HepG2 (cell line): Measurements from ENCODE around the gene ZFP36. TPM values are rescaled to one million over a fixed set of nuclear protein-coding genes. Genes with fewer than 3 reads are reported as not detected.

Source experiments
- CHD2 ChIP-seq: IDR thresholded peaks from 2 replicates; pipeline ENCODE4 v1.6.1; 2011; ENCODE audit warnings: low read depth, low read length, improper control_type of control experiment
- FOSL2 ChIP-seq: sonication (generic); formaldehyde crosslinking; IDR thresholded peaks from 2 replicates; pipeline ENCODE4 v1.4.0; 2020; ENCODE audit warnings: missing genetic modification reagents
- KAT8 ChIP-seq: IDR thresholded peaks from 2 replicates; pipeline ENCODE4 v1.6.1; 2016; ENCODE audit warnings: missing genetic modification reagents, missing compliant biosample characterization
- PCBP1 ChIP-seq: fragments of 200-400 bp; formaldehyde crosslinking; IDR thresholded peaks from 2 replicates; pipeline ENCODE4 v1.6.1; 2017; ENCODE audit warnings: mild to moderate bottlenecking, low read depth, low read length, borderline replicate concordance
- PITX1 ChIP-seq: sonication (generic); formaldehyde crosslinking; IDR thresholded peaks from 2 replicates; pipeline ENCODE4 v1.5.1; 2020; ENCODE audit warnings: mild to moderate bottlenecking, missing genetic modification reagents
- SIX4 ChIP-seq: sonication (generic); formaldehyde crosslinking; IDR thresholded peaks from 2 replicates; pipeline ENCODE4 v1.4.0; 2020; ENCODE audit warnings: missing genetic modification reagents
- SOX5 ChIP-seq: IDR thresholded peaks from 2 replicates; pipeline ENCODE4 v1.6.1; 2016; ENCODE audit warnings: borderline replicate concordance
- THYN1 ChIP-seq: sonication (generic); formaldehyde crosslinking; IDR thresholded peaks from 2 replicates; pipeline ENCODE4 v1.8.1; 2023; ENCODE audit warnings: low read depth, mild to moderate bottlenecking, moderate library complexity, missing genetic modification reagents, borderline replicate concordance
- USF2 ChIP-seq, 2 experiments: sonication (generic) in 1 of 2; formaldehyde crosslinking in 1 of 2; IDR thresholded peaks; 2 replicates each; pipeline versions ENCODE4 v1.5.1 to v1.6.1; 2011 to 2020; ENCODE audit warnings: borderline replicate concordance in 1 of 2, low read depth in 1 of 2, low read length in 1 of 2, mild to moderate bottlenecking in 1 of 2, missing genetic modification reagents in 1 of 2, moderate library complexity in 1 of 2
- WIZ ChIP-seq: sonication (generic); formaldehyde crosslinking; IDR thresholded peaks from 2 replicates; pipeline ENCODE4 v1.5.1; 2020; ENCODE audit warnings: mild to moderate bottlenecking, missing genetic modification reagents
- ZC3H4 ChIP-seq: sonication (generic); formaldehyde crosslinking; IDR thresholded peaks from 2 replicates; pipeline ENCODE4 v1.4.0; 2020; ENCODE audit warnings: missing genetic modification reagents, borderline replicate concordance
- ZMYM2 ChIP-seq: sonication (generic); formaldehyde crosslinking; IDR thresholded peaks from 2 replicates; pipeline ENCODE4 v1.8.0; 2022; ENCODE audit warnings: mild to moderate bottlenecking, missing genetic modification reagents
- ZNF225 ChIP-seq: sonication (generic); formaldehyde crosslinking; IDR thresholded peaks from 2 replicates; pipeline ENCODE4 v1.4.0; 2020; ENCODE audit warnings: mild to moderate bottlenecking, missing genetic modification reagents
- ZNF589 ChIP-seq: sonication (generic); formaldehyde crosslinking; conservative IDR thresholded peaks from 2 replicates; pipeline ENCODE4 v1.8.0; 2022; ENCODE audit warnings: mild to moderate bottlenecking, moderate library complexity, missing genetic modification reagents
- ZNF790 ChIP-seq: sonication (generic); formaldehyde crosslinking; IDR thresholded peaks from 2 replicates; pipeline ENCODE4 v1.8.0; 2022; ENCODE audit warnings: missing genetic modification reagents, mild to moderate bottlenecking, borderline replicate concordance
- polyA plus RNA-seq, 8 experiments: library from polyadenylated mRNA; depleted of rRNA in 3 of 8; stranded (reverse) in 7 of 8; unstranded in 1 of 8; fragments of >200 nt; fragmentation: Illumina TruSeq in 4 of 8; extraction: Trizol in 4 of 8; gene quantifications; 2 replicates each; pipeline versions ENCODE4 v1.2.1 to v1.2.3, GENCODE V29; 2011 to 2016; ENCODE audit warnings: low read depth in 4 of 8, missing spikeins in 1 of 8, mixed read lengths in 1 of 8; ENCODE audit not compliant: insufficient read depth in 1 of 8
- total RNA-seq, 5 experiments: library from RNA; depleted of rRNA; stranded (reverse); fragments of >200 nt; fragmentation: Illumina TruSeq; extraction: Trizol; gene quantifications; 2 replicates each; pipeline ENCODE4 v1.2.3, GENCODE V29; 2016; ENCODE audit warnings: low read depth in 1 of 5
- TF ChIP-seq, protein P1 (sequence below): IDR thresholded peaks from 2 replicates; pipeline ENCODE4 v1.6.1; 2016; ENCODE audit warnings: mild to moderate bottlenecking
- TF ChIP-seq, protein P2 (sequence below): sonication (generic); formaldehyde crosslinking; IDR thresholded peaks from 2 replicates; pipeline ENCODE4 v1.4.0; 2020; ENCODE audit warnings: missing genetic modification reagents, mild to moderate bottlenecking, borderline replicate concordance
- TF ChIP-seq, protein P3 (sequence below): sonication (generic); formaldehyde crosslinking; IDR thresholded peaks from 2 replicates; pipeline ENCODE4 v1.9.0; 2021; ENCODE audit warnings: missing genetic modification reagents, borderline replicate concordance
- TF ChIP-seq, protein P4 (sequence below): IDR thresholded peaks from 2 replicates; pipeline ENCODE4 v1.6.1; 2016; ENCODE audit warnings: missing biosample characterization, missing genetic modification reagents, low read depth

ZFP36 gene
- total and polyA plus RNA-seq, 2 of the 13 experiments (the other 11 are each of a cell fraction or from before 2014, with no cell fraction given), result 1.4 to 1.7 TPM

DNA sequence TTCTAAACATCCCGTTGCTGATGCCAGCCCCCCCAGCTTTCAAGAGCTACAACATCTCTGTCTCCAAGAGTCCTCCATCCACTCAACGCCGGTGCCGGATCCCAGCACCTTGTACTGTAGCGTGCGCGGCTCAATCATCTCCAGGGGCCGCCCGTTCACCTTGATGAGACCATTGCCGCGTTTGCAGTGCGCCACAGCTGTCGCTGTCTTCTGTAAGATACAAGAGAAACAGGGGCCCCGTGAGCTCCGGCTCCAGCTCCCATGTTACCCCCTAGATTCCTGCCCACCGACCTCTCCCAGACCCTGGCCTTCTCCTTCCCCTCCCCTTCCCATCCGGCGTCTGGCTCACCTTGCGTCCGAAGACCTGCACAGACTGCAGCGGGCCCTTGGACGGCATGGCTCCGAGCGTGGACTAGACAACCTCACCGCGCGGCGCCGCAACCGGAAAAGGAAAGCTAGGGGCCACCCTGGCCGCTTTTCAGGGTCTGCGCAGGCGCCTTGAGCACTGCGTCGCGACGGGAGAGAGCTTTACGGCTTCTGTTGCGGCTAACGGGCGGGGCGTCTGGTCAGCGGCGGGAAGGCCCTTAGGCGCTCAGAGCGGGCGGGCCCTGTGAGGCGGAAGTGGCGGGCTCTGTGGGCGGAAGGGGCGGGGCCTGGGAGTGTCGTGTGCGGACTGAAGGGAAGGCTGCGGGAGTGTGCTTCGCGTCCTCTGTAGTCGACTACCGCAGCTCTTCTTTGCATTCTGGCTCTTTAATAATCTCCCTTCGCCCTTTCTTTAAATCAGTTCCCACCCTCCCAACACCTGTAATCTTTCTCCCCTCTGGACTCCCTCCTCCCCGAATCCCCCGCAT, 29.1 kb downstream of the ZFP36 start, which contains the start of gene RPS16 (continued):
- TF ChIP-seq, protein P1, sequence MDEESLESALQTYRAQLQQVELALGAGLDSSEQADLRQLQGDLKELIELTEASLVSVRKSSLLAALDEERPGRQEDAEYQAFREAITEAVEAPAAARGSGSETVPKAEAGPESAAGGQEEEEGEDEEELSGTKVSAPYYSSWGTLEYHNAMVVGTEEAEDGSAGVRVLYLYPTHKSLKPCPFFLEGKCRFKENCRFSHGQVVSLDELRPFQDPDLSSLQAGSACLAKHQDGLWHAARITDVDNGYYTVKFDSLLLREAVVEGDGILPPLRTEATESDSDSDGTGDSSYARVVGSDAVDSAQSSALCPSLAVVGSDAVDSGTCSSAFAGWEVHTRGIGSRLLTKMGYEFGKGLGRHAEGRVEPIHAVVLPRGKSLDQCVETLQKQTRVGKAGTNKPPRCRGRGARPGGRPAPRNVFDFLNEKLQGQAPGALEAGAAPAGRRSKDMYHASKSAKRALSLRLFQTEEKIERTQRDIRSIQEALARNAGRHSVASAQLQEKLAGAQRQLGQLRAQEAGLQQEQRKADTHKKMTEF, result peak; percentile 91
- TF ChIP-seq, protein P2, sequence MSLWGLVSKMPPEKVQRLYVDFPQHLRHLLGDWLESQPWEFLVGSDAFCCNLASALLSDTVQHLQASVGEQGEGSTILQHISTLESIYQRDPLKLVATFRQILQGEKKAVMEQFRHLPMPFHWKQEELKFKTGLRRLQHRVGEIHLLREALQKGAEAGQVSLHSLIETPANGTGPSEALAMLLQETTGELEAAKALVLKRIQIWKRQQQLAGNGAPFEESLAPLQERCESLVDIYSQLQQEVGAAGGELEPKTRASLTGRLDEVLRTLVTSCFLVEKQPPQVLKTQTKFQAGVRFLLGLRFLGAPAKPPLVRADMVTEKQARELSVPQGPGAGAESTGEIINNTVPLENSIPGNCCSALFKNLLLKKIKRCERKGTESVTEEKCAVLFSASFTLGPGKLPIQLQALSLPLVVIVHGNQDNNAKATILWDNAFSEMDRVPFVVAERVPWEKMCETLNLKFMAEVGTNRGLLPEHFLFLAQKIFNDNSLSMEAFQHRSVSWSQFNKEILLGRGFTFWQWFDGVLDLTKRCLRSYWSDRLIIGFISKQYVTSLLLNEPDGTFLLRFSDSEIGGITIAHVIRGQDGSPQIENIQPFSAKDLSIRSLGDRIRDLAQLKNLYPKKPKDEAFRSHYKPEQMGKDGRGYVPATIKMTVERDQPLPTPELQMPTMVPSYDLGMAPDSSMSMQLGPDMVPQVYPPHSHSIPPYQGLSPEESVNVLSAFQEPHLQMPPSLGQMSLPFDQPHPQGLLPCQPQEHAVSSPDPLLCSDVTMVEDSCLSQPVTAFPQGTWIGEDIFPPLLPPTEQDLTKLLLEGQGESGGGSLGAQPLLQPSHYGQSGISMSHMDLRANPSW, result no peak
- TF ChIP-seq ZC3H4 (CRISPR knock-in tag), result no peak
- no peak for TF ChIP-seq WIZ (CRISPR knock-in tag)
- TF ChIP-seq SOX5 (CRISPR knock-in tag), result peak; percentile 64
- TF ChIP-seq USF2 (IDR thresholded peaks at IDR 0.05; ENCODE audit: low read depth, low read length), result no peak
- TF ChIP-seq USF2 (CRISPR knock-in tag; IDR thresholded peaks at IDR 0.05; ENCODE audit: borderline replicate concordance), result peak; percentile 57; the same call in 1 of the 2 replicates
- peak; percentile 63; the same call in 1 of the 2 replicates for TF ChIP-seq PITX1 (CRISPR knock-in tag)
- TF ChIP-seq ZMYM2 (CRISPR knock-in tag), result no peak
- TF ChIP-seq ZNF225 (CRISPR knock-in tag), result peak; percentile 97
- TF ChIP-seq KAT8 (CRISPR knock-in tag), result peak; percentile 97
- TF ChIP-seq PCBP1, result peak; percentile 93
- TF ChIP-seq THYN1 (CRISPR knock-in tag), result no peak
- TF ChIP-seq FOSL2, result peak; percentile 64
- TF ChIP-seq, protein P3, sequence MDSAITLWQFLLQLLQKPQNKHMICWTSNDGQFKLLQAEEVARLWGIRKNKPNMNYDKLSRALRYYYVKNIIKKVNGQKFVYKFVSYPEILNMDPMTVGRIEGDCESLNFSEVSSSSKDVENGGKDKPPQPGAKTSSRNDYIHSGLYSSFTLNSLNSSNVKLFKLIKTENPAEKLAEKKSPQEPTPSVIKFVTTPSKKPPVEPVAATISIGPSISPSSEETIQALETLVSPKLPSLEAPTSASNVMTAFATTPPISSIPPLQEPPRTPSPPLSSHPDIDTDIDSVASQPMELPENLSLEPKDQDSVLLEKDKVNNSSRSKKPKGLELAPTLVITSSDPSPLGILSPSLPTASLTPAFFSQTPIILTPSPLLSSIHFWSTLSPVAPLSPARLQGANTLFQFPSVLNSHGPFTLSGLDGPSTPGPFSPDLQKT (CRISPR knock-in tag), result peak; percentile 90; the same call in 1 of the 2 replicates
- TF ChIP-seq, protein P4, sequence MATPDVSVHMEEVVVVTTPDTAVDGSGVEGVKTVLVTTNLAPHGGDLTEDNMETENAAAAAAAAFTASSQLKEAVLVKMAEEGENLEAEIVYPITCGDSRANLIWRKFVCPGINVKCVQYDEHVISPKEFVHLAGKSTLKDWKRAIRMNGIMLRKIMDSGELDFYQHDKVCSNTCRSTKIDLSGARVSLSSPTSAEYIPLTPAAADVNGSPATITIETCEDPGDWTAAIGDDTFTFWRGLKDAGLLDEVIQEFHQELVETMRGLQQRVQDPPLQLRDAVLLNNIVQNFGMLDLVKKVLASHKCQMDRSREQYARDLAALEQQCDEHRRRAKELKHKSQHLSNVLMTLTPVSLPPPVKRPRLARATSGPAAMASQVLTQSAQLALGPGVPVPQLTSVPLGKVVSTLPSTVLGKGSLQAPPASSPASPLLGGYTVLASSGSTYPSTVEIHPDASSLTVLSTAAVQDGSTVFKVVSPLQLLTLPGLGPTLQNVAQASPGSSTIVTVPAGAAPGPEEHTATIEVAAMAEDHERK (CRISPR knock-in tag), result peak; percentile 57; the same call in 1 of the 2 replicates
- no peak for TF ChIP-seq ZNF589
- no peak for TF ChIP-seq ZNF790 (CRISPR knock-in tag)
- no peak for TF ChIP-seq CHD2
- 0 out of 2 replicates have a peak, but pooled peaks have one; percentile 47 for TF ChIP-seq SIX4 (CRISPR knock-in tag)
